A673 (cell line): Measurements from ENCODE around the gene GPAT3.

Source experiments
- CTCF ChIP-seq: fragments of 300-800, 200-600 bp; sonication (generic); conservative IDR thresholded peaks from 2 replicates; pipeline ENCODE4 v1.5.1; 2017; ENCODE audit warnings: low read depth, mild to moderate bottlenecking, antibody characterized with exemption, low read length, moderate library complexity, mixed read lengths
- EZH2 ChIP-seq: fragments of 200-600 bp; sonication (generic); IDR thresholded peaks from 2 replicates; pipeline ENCODE4 v1.6.1; 2017; ENCODE audit warnings: borderline replicate concordance, low read depth, mild to moderate bottlenecking, mixed read lengths, antibody characterized with exemption, low read length; ENCODE audit not compliant: poor library complexity, severe bottlenecking

- TF ChIP-seq CTCF (no peak), EZH2 (no peak)
Measured at GRCh38 chr4:83522239-83522638, 13.7 kb upstream of the GPAT3 start.
